ENCODE measurements around the gene CAT. TPM values are rescaled to one million over a fixed set of nuclear protein-coding genes. Genes with fewer than 3 reads are reported as not detected.

Gene CAT
- total RNA-seq, 1 experiment from 2014 or later, result 26.6 TPM

- no peak for TF ChIP-seq EZH2 (IDR thresholded peaks at IDR 0.05; ENCODE audit: borderline replicate concordance, low read depth, low read length, poor library complexity, severe bottlenecking)
- intact Hi-C loops (cut with micrococcal nuclease; ENCODE audit: unreplicated experiment), result no loop called here
- no peak for DNase-seq (ENCODE audit: low spot score)
- Histone ChIP-seq H3K36me3 (ENCODE audit: insufficient read depth, low read length, poor library complexity, severe bottlenecking) (no peaks in the 10 kb centered on the region), H3K27ac (ENCODE audit: low read depth, low read length, poor library complexity, severe bottlenecking) (no peak overlapping the region), H3K4me3 (ENCODE audit: low read depth, low read length, poor library complexity, severe bottlenecking) (no peak overlapping the region), H3K9me3 (ENCODE audit: low read depth, low read length, poor library complexity, severe bottlenecking) (peaks cover 8% of the 10 kb centered on the region), H3K27me3 (replicated peaks; ENCODE audit: insufficient read depth, low read depth, low read length, poor library complexity) (no peaks in the 10 kb centered on the region), H3K4me1 (ENCODE audit: insufficient read depth, low read length, poor library complexity, severe bottlenecking) (peaks cover 18% of the 10 kb centered on the region)
- POLR2A ChIA-PET (ENCODE audit: low non-redundant PET), result no interaction called here
- CTCF ChIA-PET, result no interaction called here
- BruUV-seq (replicated peaks), result no TSS peak
Observed at GRCh38 chr11:34441814-34442213, 3.1 kb downstream of the CAT start.

- TF ChIP-seq CTCF (conservative IDR thresholded peaks at IDR 0.05; ENCODE audit: low read depth, low read length) (no peak), EZH2 (IDR thresholded peaks at IDR 0.05; ENCODE audit: borderline replicate concordance, low read depth, low read length, poor library complexity, severe bottlenecking) (no peak)
- H3K27ac ChIP-seq (ENCODE audit: low read depth, low read length, poor library complexity, severe bottlenecking), result no peak overlapping the region
- no peaks in the 10 kb centered on the region for H3K36me3 ChIP-seq (ENCODE audit: insufficient read depth, low read length, poor library complexity, severe bottlenecking)
- no peak overlapping the region for H3K4me3 ChIP-seq (ENCODE audit: low read depth, low read length, poor library complexity, severe bottlenecking)
- ChIA-PET POLR2A (ENCODE audit: low non-redundant PET) (no interaction called here), CTCF (no interaction called here)
- no TSS peak for BruUV-seq (replicated peaks)
- H3K9me3 ChIP-seq (ENCODE audit: low read depth, low read length, poor library complexity, severe bottlenecking), result peaks cover 8% of the 10 kb centered on the region
- intact Hi-C loops (cut with micrococcal nuclease; ENCODE audit: unreplicated experiment), result no loop called here
- H3K4me1 ChIP-seq (ENCODE audit: insufficient read depth, low read length, poor library complexity, severe bottlenecking), result peaks cover 14% of the 10 kb centered on the region
- H3K27me3 ChIP-seq (replicated peaks; ENCODE audit: insufficient read depth, low read depth, low read length, poor library complexity), result no peaks in the 10 kb centered on the region
- no peak for DNase-seq (ENCODE audit: low spot score)
Observed at GRCh38 chr11:34443136-34443535, 4.4 kb downstream of the CAT start.

- Histone ChIP-seq H3K4me1 (ENCODE audit: insufficient read depth, low read length, poor library complexity, severe bottlenecking) (peaks cover 13% of the 10 kb centered on the region), H3K27me3 (replicated peaks; ENCODE audit: insufficient read depth, low read depth, low read length, poor library complexity) (no peaks in the 10 kb centered on the region), H3K27ac (ENCODE audit: low read depth, low read length, poor library complexity, severe bottlenecking) (no peak overlapping the region), H3K9me3 (ENCODE audit: low read depth, low read length, poor library complexity, severe bottlenecking) (peaks cover 8% of the 10 kb centered on the region), H3K4me3 (ENCODE audit: low read depth, low read length, poor library complexity, severe bottlenecking) (no peak overlapping the region), H3K36me3 (ENCODE audit: insufficient read depth, low read length, poor library complexity, severe bottlenecking) (no peaks in the 10 kb centered on the region)
- no peak for TF ChIP-seq CTCF (conservative IDR thresholded peaks at IDR 0.05; ENCODE audit: low read depth, low read length)
- no peak for TF ChIP-seq EZH2 (IDR thresholded peaks at IDR 0.05; ENCODE audit: borderline replicate concordance, low read depth, low read length, poor library complexity, severe bottlenecking)
- intact Hi-C loops (cut with micrococcal nuclease; ENCODE audit: unreplicated experiment), result no loop called here
- POLR2A ChIA-PET (ENCODE audit: low non-redundant PET), result no interaction called here
- peak; percentile 48 for DNase-seq (ENCODE audit: low spot score)
- CTCF ChIA-PET, result no interaction called here
- no TSS peak for BruUV-seq (replicated peaks)
Observed at GRCh38 chr11:34444428-34444827, 5.7 kb downstream of the CAT start.

GRCh38 chr11:34445956-34446355 lies 7.2 kb downstream of the CAT start:
- H3K4me3 ChIP-seq (ENCODE audit: low read depth, low read length, poor library complexity, severe bottlenecking), result no peak overlapping the region
- intact Hi-C loops (cut with micrococcal nuclease; ENCODE audit: unreplicated experiment), result no loop called here
- H3K36me3 ChIP-seq (ENCODE audit: insufficient read depth, low read length, poor library complexity, severe bottlenecking), result no peaks in the 10 kb centered on the region
- ChIA-PET POLR2A (ENCODE audit: low non-redundant PET) (no interaction called here), CTCF (no interaction called here)
- no peaks in the 10 kb centered on the region for H3K27me3 ChIP-seq (replicated peaks; ENCODE audit: insufficient read depth, low read depth, low read length, poor library complexity)
- peaks cover 8% of the 10 kb centered on the region for H3K9me3 ChIP-seq (ENCODE audit: low read depth, low read length, poor library complexity, severe bottlenecking)
- H3K27ac ChIP-seq (ENCODE audit: low read depth, low read length, poor library complexity, severe bottlenecking), result no peak overlapping the region
- H3K4me1 ChIP-seq (ENCODE audit: insufficient read depth, low read length, poor library complexity, severe bottlenecking), result peaks cover 13% of the 10 kb centered on the region
- DNase-seq (ENCODE audit: low spot score), result no peak
- BruUV-seq (replicated peaks), result no TSS peak
- TF ChIP-seq EZH2 (IDR thresholded peaks at IDR 0.05; ENCODE audit: borderline replicate concordance, low read depth, low read length, poor library complexity, severe bottlenecking) (no peak), CTCF (conservative IDR thresholded peaks at IDR 0.05; ENCODE audit: low read depth, low read length) (no peak)
